ENCODE measurements around the gene MOB3B. TPM values are rescaled to one million over a fixed set of nuclear protein-coding genes. Genes with fewer than 3 reads are reported as not detected.
"Not testable (repeated sequence)": the region's sequence is repeated elsewhere in the genome, so short reads cannot be mapped to it uniquely, and the experiment has no call there.

Gene MOB3B
- polyA plus RNA-seq, 1 experiment = 0.38 TPM

DNA sequence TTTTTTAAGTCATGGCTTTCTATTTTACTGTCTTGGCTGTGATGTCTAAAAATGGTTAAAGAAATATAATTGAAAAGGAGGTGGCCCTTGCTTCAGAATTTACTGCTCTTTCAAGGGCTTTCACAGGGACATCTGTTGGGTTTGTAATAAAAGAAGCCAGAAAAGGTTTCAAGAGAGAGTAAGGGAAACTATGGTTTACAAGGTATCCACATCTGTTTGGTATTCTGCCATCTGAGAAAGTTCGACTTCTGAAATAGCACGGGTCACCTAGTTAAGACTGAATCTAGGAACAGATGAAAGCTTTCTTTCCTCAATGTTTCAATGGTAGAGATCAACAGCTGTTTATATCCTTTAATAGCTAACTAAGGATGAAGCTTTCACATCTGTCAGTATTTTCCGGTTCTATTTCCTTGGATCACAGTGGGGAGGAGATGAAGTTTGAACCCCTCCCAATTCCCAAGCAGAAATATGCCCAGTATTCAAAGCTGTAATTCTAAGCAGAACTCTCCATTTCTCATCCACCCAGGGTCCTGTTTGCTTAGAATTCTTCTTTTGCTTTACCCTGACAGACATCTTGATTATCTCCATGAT lies 78.3 kb downstream of the MOB3B start:
- no peak for DNase-seq (ENCODE audit: low read depth, low spot score)
- ChIA-PET CTCF (interaction anchor here (1.6 kb wide), 1 partner anchor 79 kb away, joined by 4 read pairs; the partner anchor contains the start of gene MOB3B), POLR2A (no interaction called here)

DNA sequence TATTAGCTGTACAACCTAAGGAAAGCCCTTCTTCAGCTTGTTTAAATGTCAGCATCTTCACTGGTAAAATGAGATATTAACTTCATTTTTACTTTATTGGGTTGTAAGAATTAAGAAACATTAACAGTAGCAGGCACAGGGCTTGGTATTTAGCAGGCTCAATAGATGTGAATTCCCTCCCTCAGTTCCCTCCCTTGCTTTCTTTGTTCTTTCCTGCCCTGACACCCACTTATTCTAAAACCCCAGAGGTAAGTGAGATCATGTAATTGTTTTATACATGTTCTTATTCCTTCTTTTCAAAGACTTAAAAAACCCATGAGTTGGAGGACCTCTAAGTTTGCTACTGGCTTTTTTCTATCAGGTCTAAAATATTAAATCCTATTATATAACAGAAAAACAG lies 78.9 kb downstream of the MOB3B start:
- TF ChIP-seq, protein P1, sequence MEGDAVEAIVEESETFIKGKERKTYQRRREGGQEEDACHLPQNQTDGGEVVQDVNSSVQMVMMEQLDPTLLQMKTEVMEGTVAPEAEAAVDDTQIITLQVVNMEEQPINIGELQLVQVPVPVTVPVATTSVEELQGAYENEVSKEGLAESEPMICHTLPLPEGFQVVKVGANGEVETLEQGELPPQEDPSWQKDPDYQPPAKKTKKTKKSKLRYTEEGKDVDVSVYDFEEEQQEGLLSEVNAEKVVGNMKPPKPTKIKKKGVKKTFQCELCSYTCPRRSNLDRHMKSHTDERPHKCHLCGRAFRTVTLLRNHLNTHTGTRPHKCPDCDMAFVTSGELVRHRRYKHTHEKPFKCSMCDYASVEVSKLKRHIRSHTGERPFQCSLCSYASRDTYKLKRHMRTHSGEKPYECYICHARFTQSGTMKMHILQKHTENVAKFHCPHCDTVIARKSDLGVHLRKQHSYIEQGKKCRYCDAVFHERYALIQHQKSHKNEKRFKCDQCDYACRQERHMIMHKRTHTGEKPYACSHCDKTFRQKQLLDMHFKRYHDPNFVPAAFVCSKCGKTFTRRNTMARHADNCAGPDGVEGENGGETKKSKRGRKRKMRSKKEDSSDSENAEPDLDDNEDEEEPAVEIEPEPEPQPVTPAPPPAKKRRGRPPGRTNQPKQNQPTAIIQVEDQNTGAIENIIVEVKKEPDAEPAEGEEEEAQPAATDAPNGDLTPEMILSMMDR (IDR thresholded peaks at IDR 0.05; ENCODE audit: low read depth, low read length) = no peak
- POLR2A ChIA-PET = no interaction called here
- CTCF ChIA-PET = interaction anchor here (1.6 kb wide), 1 partner anchor 79 kb away, joined by 4 read pairs; the partner anchor contains the start of gene MOB3B

More for the DNA sequence above, 78.3 kb downstream of the MOB3B start:
- H3K27me3 ChIP-seq (ENCODE audit: control insufficient read depth, insufficient read depth, low read length) = no peaks in the 10 kb centered on the region
- no peaks in the 10 kb centered on the region for H3K9me3 ChIP-seq (ENCODE audit: control insufficient read depth, insufficient read depth, low read length)
- no peak overlapping the region for H3K27ac ChIP-seq (ENCODE audit: low read depth, low read length)
- TF ChIP-seq, protein P1 (IDR thresholded peaks at IDR 0.05; ENCODE audit: low read depth, low read length) = no peak
- H3K4me3 ChIP-seq (ENCODE audit: low read depth, low read length) = no peak overlapping the region

DNA sequence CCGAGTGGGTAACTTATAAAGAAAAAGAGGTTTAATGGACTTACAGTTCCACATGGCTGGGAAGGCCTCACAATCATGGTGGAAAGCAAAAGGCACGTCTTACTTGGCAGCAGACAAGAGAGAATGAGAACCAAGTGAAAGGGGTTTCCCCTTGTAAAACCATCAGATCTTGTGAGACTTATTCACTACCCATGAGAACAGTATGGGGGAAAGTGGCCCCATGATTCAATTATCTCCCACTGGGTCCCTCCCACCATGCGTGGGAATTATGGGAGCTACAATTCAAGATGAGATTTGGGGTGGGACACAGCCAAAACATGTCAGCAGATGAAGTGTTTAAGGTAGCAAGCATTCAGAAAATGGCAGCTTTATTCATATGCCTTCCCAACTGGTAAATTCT lies 81.3 kb downstream of the MOB3B start:
- H3K9me3 ChIP-seq (ENCODE audit: control insufficient read depth, insufficient read depth, low read length); POLR2A ChIA-PET; CTCF ChIA-PET; DNase-seq (ENCODE audit: low read depth, low spot score); H3K4me3 ChIP-seq (ENCODE audit: low read depth, low read length); H3K27me3 ChIP-seq (ENCODE audit: control insufficient read depth, insufficient read depth, low read length); H3K27ac ChIP-seq (ENCODE audit: low read depth, low read length): not testable (repeated sequence)

More for the DNA sequence above, 78.9 kb downstream of the MOB3B start:
- H3K9me3 ChIP-seq (ENCODE audit: control insufficient read depth, insufficient read depth, low read length) = no peaks in the 10 kb centered on the region
- no peak overlapping the region for H3K27ac ChIP-seq (ENCODE audit: low read depth, low read length)
- H3K27me3 ChIP-seq (ENCODE audit: control insufficient read depth, insufficient read depth, low read length) = no peaks in the 10 kb centered on the region
- no peak for DNase-seq (ENCODE audit: low read depth, low spot score)
- H3K4me3 ChIP-seq (ENCODE audit: low read depth, low read length) = no peak overlapping the region

DNA sequence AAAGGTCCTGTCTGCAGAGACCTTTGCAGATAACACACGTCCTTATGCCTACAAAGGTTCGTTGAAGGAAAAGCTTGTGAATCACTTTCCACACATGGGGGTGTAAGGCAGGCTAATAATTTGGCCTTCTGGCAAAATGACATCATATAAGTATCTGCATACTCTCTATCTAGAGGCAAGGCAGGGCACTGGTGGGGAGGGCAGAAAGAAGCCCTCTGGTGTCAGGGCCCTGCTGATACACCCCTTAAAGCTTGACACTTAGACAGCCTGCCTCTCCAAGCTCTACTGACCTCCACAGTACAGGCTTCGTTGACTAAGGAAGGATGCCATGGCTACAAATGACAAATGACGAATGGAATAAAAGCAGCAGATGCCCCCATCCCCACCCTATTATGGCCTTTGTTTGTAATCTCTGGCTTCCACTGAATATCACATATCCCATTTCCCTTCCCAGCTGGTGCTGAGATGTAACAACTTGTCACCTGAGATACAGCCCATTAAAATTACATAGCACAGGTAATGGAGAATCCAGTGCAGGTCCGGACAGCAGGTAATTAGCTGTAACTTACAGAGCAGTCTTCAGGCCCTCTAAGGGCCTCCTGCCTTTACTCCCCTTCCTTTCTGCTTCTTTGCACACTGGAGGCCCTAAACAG lies 82.5 kb downstream of the MOB3B start:
- Histone ChIP-seq H3K4me3 (ENCODE audit: low read depth, low read length) (no peak overlapping the region), H3K9me3 (ENCODE audit: control insufficient read depth, insufficient read depth, low read length) (no peaks in the 10 kb centered on the region), H3K27me3 (ENCODE audit: control insufficient read depth, insufficient read depth, low read length) (no peaks in the 10 kb centered on the region), H3K27ac (ENCODE audit: low read depth, low read length) (no peak overlapping the region)
- POLR2A ChIA-PET = no interaction called here
- CTCF ChIA-PET = no interaction called here
- DNase-seq (ENCODE audit: low read depth, low spot score) = no peak
- TF ChIP-seq, protein P1 (IDR thresholded peaks at IDR 0.05; ENCODE audit: low read depth, low read length) = no peak

DNA sequence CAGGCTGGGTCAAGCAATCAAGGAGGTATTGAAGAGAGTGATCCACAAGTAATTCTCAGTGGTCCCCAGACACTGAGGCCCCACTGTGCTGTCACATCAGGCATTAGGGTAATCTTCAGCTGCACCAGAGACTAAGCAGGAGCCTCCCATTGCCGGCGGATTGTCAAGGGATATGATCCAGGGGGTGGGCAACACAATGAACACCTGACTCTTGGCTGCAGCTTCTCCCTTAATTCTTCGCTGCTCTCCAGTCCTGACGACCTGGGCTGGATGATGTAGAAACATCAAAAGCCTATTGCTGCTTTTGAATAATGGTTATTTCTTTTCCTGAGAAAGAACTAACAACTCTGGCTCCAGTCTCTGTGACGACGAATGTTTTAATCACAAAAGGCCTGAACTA lies 83.9 kb downstream of the MOB3B start:
- Histone ChIP-seq H3K27me3 (ENCODE audit: control insufficient read depth, insufficient read depth, low read length) (no peaks in the 10 kb centered on the region), H3K27ac (ENCODE audit: low read depth, low read length) (no peak overlapping the region), H3K4me3 (ENCODE audit: low read depth, low read length) (no peak overlapping the region), H3K9me3 (ENCODE audit: control insufficient read depth, insufficient read depth, low read length) (no peaks in the 10 kb centered on the region)
- TF ChIP-seq, protein P1 (IDR thresholded peaks at IDR 0.05; ENCODE audit: low read depth, low read length) = no peak
- no peak for DNase-seq (ENCODE audit: low read depth, low spot score)
- ChIA-PET CTCF (interaction anchor here (0.6 kb wide), 1 partner anchor 83 kb away, joined by 8 read pairs; no protein-coding TSS in a partner anchor), POLR2A (no interaction called here)
